Mesothelial cell of epicardium (in vitro differentiated cells): Measurements from ENCODE around the gene ACSL3. TPM values are rescaled to one million over a fixed set of nuclear protein-coding genes. Genes with fewer than 3 reads are reported as not detected.

Experiments used
- DNase-seq, 2 experiments: peaks; one replicate each; pipeline ENCODE4 v3.0.0; 2021; ENCODE audit warnings: low spot score in 2 of 2; ENCODE audit not compliant: unreplicated experiment in 2 of 2
- H3K27ac Mint-ChIP-seq: 2 replicates; pipeline ENCODE4 v1.8.0; 2021; ENCODE audit warnings: mixed read lengths
- H3K27me3 Mint-ChIP-seq: 2 replicates; pipeline ENCODE4 v1.8.0; 2021; ENCODE audit warnings: low read depth, mixed read lengths
- H3K36me3 Mint-ChIP-seq: 2 replicates; pipeline ENCODE4 v1.8.0; 2021; ENCODE audit warnings: mixed read lengths
- H3K4me1 Mint-ChIP-seq: 2 replicates; pipeline ENCODE4 v1.8.0; 2021; ENCODE audit warnings: mixed read lengths
- H3K4me3 Mint-ChIP-seq: 2 replicates; pipeline ENCODE4 v1.8.0; 2021; ENCODE audit warnings: mild to moderate bottlenecking, moderate library complexity, mixed read lengths
- H3K9me3 Mint-ChIP-seq: 2 replicates; pipeline ENCODE4 v1.8.0; 2021; ENCODE audit warnings: mixed read lengths
- total RNA-seq: library from RNA; stranded (reverse); gene quantifications from 3 replicates; pipeline ENCODE4 v1.2.1, GENCODE V29; 2021
- TF ChIP-seq, protein P1 (sequence below): fragments of 200-600 bp; sonication (generic); IDR thresholded peaks from one replicate; pipeline ENCODE4 v1.5.0; 2021; ENCODE audit warnings: antibody characterized with exemption; ENCODE audit not compliant: unreplicated experiment

ACSL3 gene
- total RNA-seq, 1 donor from 2014 or later, result 81.6 TPM

DNA sequence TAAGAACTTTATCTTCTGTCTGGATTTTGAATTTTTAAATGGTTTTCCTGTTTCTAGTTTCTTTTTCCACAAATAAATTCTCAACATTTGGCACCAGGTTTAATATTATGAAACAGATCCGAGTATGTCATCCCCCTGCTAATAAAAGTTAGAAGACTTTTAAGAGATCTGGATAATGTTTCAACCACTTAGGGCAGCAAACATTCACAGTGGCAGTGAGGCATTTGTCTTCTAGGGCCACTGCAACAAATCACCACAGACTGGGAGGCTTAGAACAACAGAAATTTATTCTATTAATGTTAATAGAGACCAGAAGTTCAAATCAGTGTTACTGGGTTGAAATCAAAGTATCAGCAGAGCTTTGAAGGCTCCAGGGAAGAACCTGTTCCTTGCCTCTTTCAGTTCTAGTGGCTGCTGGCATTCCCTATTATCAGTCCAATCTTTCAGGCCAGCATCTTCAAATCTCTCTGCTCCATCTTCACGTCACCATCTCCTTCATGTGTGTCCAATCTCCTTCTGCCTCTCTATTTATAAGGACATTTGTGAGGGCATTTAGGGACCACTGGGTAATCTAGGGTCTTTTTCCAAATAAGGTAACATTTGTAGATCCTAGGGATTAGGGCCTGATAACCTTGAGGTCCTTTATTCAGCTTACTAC, 23.4 kb downstream of the ACSL3 start:
- TF ChIP-seq, protein P1, sequence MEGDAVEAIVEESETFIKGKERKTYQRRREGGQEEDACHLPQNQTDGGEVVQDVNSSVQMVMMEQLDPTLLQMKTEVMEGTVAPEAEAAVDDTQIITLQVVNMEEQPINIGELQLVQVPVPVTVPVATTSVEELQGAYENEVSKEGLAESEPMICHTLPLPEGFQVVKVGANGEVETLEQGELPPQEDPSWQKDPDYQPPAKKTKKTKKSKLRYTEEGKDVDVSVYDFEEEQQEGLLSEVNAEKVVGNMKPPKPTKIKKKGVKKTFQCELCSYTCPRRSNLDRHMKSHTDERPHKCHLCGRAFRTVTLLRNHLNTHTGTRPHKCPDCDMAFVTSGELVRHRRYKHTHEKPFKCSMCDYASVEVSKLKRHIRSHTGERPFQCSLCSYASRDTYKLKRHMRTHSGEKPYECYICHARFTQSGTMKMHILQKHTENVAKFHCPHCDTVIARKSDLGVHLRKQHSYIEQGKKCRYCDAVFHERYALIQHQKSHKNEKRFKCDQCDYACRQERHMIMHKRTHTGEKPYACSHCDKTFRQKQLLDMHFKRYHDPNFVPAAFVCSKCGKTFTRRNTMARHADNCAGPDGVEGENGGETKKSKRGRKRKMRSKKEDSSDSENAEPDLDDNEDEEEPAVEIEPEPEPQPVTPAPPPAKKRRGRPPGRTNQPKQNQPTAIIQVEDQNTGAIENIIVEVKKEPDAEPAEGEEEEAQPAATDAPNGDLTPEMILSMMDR, result no peak
- H3K4me1 Mint-ChIP-seq, result peaks cover 44% of the 10 kb centered on the region
- H3K27ac Mint-ChIP-seq, result peak overlapping the region; percentile 86

GRCh38 chr2:222884805-222885424, 24.1 kb downstream of the ACSL3 start:
- Mint-ChIP-seq H3K4me1 (peaks cover 44% of the 10 kb centered on the region), H3K36me3 (peaks cover 8% of the 10 kb centered on the region), H3K9me3 (no peaks in the 10 kb centered on the region), H3K27ac (peak overlapping the region; percentile 86), H3K27me3 (no peaks in the 10 kb centered on the region), H3K4me3 (no peak overlapping the region)
- TF ChIP-seq, protein P1, result no peak
- DNase-seq, result no peak

More for the DNA sequence above, 23.4 kb downstream of the ACSL3 start:
- no peak for DNase-seq
- no peaks in the 10 kb centered on the region for H3K27me3 Mint-ChIP-seq
- peaks cover 8% of the 10 kb centered on the region for H3K36me3 Mint-ChIP-seq
- no peak overlapping the region for H3K4me3 Mint-ChIP-seq
- H3K9me3 Mint-ChIP-seq, result no peaks in the 10 kb centered on the region

- TF ChIP-seq, protein P1, result no peak
- Mint-ChIP-seq H3K36me3 (peaks cover 8% of the 10 kb centered on the region), H3K27ac (no peak overlapping the region), H3K4me3 (no peak overlapping the region), H3K27me3 (no peaks in the 10 kb centered on the region), H3K9me3 (no peaks in the 10 kb centered on the region), H3K4me1 (peaks cover 51% of the 10 kb centered on the region)
- no peak for DNase-seq
Measured at GRCh38 chr2:222887124-222887523, 26.3 kb downstream of the ACSL3 start.

- peaks cover 51% of the 10 kb centered on the region for H3K4me1 Mint-ChIP-seq
- H3K9me3 Mint-ChIP-seq, result no peaks in the 10 kb centered on the region
- H3K27me3 Mint-ChIP-seq, result no peaks in the 10 kb centered on the region
- H3K27ac Mint-ChIP-seq, result no peak overlapping the region
- TF ChIP-seq, protein P1, result no peak
- no peak overlapping the region for H3K4me3 Mint-ChIP-seq
- H3K36me3 Mint-ChIP-seq, result peaks cover 10% of the 10 kb centered on the region
- DNase-seq, result no peak
Measured at GRCh38 chr2:222888716-222889115, 27.9 kb downstream of the ACSL3 start.

DNA sequence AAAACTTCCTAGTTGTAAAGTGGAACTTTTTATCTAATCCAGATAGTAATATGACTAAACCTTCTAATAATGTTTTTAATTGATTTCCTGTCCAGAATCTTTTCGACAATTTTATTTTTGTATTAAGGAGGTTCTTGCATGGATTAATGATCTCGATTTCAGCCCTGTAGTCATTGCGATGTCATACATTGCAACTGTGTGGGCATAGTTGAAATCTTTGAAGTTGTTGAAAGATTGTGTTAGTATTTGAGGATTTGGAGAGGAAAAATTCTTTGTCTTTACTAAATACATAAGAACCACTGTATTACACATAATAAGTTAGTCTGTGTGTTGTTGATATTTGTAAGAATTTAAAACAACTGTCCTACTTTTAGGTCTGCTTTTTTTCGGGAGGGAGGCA, 31.1 kb downstream of the ACSL3 start:
- H3K27me3 Mint-ChIP-seq, result no peaks in the 10 kb centered on the region
- H3K36me3 Mint-ChIP-seq, result peaks cover 15% of the 10 kb centered on the region
- DNase-seq, result no peak
- H3K4me3 Mint-ChIP-seq, result no peak overlapping the region
- no peaks in the 10 kb centered on the region for H3K9me3 Mint-ChIP-seq
- TF ChIP-seq, protein P1, result no peak
- H3K27ac Mint-ChIP-seq, result peak overlapping the region; percentile 62
- peaks cover 31% of the 10 kb centered on the region for H3K4me1 Mint-ChIP-seq
